ENCODE results near the gene FLII. TPM values are rescaled to one million over a fixed set of nuclear protein-coding genes. Genes with fewer than 3 reads are reported as not detected.

Gene FLII
- polyA plus RNA-seq, 4 donors, result 152 to 360 (median 210) TPM

GRCh38 chr17:18251204-18251603, 7.3 kb downstream of the FLII start:
- no peaks in the 10 kb centered on the region for H3K27me3 ChIP-seq (ENCODE audit: control insufficient read depth in 3 of 3, insufficient read depth in 3 of 3, low read length in 3 of 3)
- FAIRE-seq, result no peak
- H3K4me3 ChIP-seq (ENCODE audit: low read depth in 1 of 3, low read length in 3 of 3), result no peak overlapping the region
- DNase-seq, result no peak
- WGBS, 3 donors, result 80 to 88% (median 84%) methylated on average over 14 to 15 of the region's 15 CpGs
- H3K4me1 ChIP-seq (ENCODE audit: control insufficient read depth in 3 of 3, insufficient read depth in 2 of 3, low read depth in 1 of 3, low read length in 2 of 3), result peaks cover 0 to 6% (median 0%) of the 10 kb centered on the region in 3 donors
- no peaks in the 10 kb centered on the region for H3K9me3 ChIP-seq (ENCODE audit: control insufficient read depth in 2 of 2, insufficient read depth in 1 of 2, low read depth in 1 of 2, low read length in 1 of 2)
- peaks cover 15 to 92% (median 20%) of the 10 kb centered on the region in 3 donors for H3K36me3 ChIP-seq (ENCODE audit: control insufficient read depth in 3 of 3, insufficient read depth in 2 of 3, low read depth in 1 of 3, low read length in 3 of 3)
- H3K27ac ChIP-seq (ENCODE audit: low read depth in 1 of 3, low read length in 2 of 3), result no peak overlapping the region

- WGBS, 3 donors, result 84 to 94% (median 88%) methylated on average over 14 of the region's 14 CpGs
- Histone ChIP-seq H3K27ac (ENCODE audit: low read depth in 1 of 3, low read length in 2 of 3) (no peak overlapping the region), H3K36me3 (ENCODE audit: control insufficient read depth in 3 of 3, insufficient read depth in 2 of 3, low read depth in 1 of 3, low read length in 3 of 3) (peaks cover 18 to 92% (median 25%) of the 10 kb centered on the region in 3 donors)
These were observed 7.8 kb downstream of the FLII start for GRCh38 chr17:18250708-18251107.

GRCh38 chr17:18250259-18250658, 8.3 kb downstream of the FLII start:
- no peak for FAIRE-seq

More at GRCh38 chr17:18250708-18251107, 7.8 kb downstream of the FLII start:
- Histone ChIP-seq H3K4me3 (ENCODE audit: low read depth in 1 of 3, low read length in 3 of 3) (no peak overlapping the region), H3K9me3 (ENCODE audit: control insufficient read depth in 2 of 2, insufficient read depth in 1 of 2, low read depth in 1 of 2, low read length in 1 of 2) (no peaks in the 10 kb centered on the region), H3K4me1 (ENCODE audit: control insufficient read depth in 3 of 3, insufficient read depth in 2 of 3, low read depth in 1 of 3, low read length in 2 of 3) (peaks cover 0 to 7% (median 0%) of the 10 kb centered on the region in 3 donors), H3K27me3 (ENCODE audit: control insufficient read depth in 3 of 3, insufficient read depth in 3 of 3, low read length in 3 of 3) (no peaks in the 10 kb centered on the region)
- DNase-seq (no peak), FAIRE-seq (no peak)

GRCh38 chr17:18248811-18249210, 9.7 kb downstream of the FLII start:
- Histone ChIP-seq H3K27me3 (ENCODE audit: control insufficient read depth in 3 of 3, insufficient read depth in 3 of 3, low read length in 3 of 3) (no peaks in the 10 kb centered on the region), H3K9me3 (ENCODE audit: control insufficient read depth in 2 of 2, insufficient read depth in 1 of 2, low read depth in 1 of 2, low read length in 1 of 2) (no peaks in the 10 kb centered on the region), H3K4me3 (ENCODE audit: low read depth in 1 of 3, low read length in 3 of 3) (no peak overlapping the region), H3K36me3 (ENCODE audit: control insufficient read depth in 3 of 3, insufficient read depth in 2 of 3, low read depth in 1 of 3, low read length in 3 of 3) (peaks cover 20 to 90% (median 22%) of the 10 kb centered on the region in 3 donors), H3K27ac (ENCODE audit: low read depth in 1 of 3, low read length in 2 of 3) (no peak overlapping the region), H3K4me1 (ENCODE audit: control insufficient read depth in 3 of 3, insufficient read depth in 2 of 3, low read depth in 1 of 3, low read length in 2 of 3) (peaks cover 0 to 7% (median 0%) of the 10 kb centered on the region in 3 donors)
- 85 to 94% (median 93%) methylated on average over 7 of the region's 7 CpGs for WGBS, 3 donors
- FAIRE-seq, result no peak
- DNase-seq, result no peak

More at GRCh38 chr17:18250259-18250658, 8.3 kb downstream of the FLII start:
- 16 to 69% (median 43%) methylated on average over 9 of the region's 9 CpGs for WGBS, 3 donors
- Histone ChIP-seq H3K9me3 (ENCODE audit: control insufficient read depth in 2 of 2, insufficient read depth in 1 of 2, low read depth in 1 of 2, low read length in 1 of 2) (no peaks in the 10 kb centered on the region), H3K36me3 (ENCODE audit: control insufficient read depth in 3 of 3, insufficient read depth in 2 of 3, low read depth in 1 of 3, low read length in 3 of 3) (peaks cover 22 to 92% (median 27%) of the 10 kb centered on the region in 3 donors), H3K4me1 (ENCODE audit: control insufficient read depth in 3 of 3, insufficient read depth in 2 of 3, low read depth in 1 of 3, low read length in 2 of 3) (peaks cover 0 to 7% (median 0%) of the 10 kb centered on the region in 3 donors), H3K27me3 (ENCODE audit: control insufficient read depth in 3 of 3, insufficient read depth in 3 of 3, low read length in 3 of 3) (no peaks in the 10 kb centered on the region), H3K4me3 (ENCODE audit: low read depth in 1 of 3, low read length in 3 of 3) (no peak overlapping the region), H3K27ac (ENCODE audit: low read depth in 1 of 3, low read length in 2 of 3) (no peak overlapping the region)
- DNase-seq, result peak; percentile 60 to 91

- Histone ChIP-seq H3K27ac (ENCODE audit: low read depth in 1 of 3, low read length in 2 of 3) (no peak overlapping the region), H3K9me3 (ENCODE audit: control insufficient read depth in 2 of 2, insufficient read depth in 1 of 2, low read depth in 1 of 2, low read length in 1 of 2) (no peaks in the 10 kb centered on the region)
These were observed 10.2 kb downstream of the FLII start for GRCh38 chr17:18248300-18248731.

GRCh38 chr17:18247613-18248001, 10.9 kb downstream of the FLII start:
- 42 to 75% (median 53%) methylated on average over 30 of the region's 30 CpGs for WGBS, 3 donors
- FAIRE-seq (no peak), DNase-seq (peak; percentile 22 to 50)

More at GRCh38 chr17:18248300-18248731, 10.2 kb downstream of the FLII start:
- WGBS, 3 donors, result 19 to 27% (median 25%) methylated on average over 9 of the region's 9 CpGs
- Histone ChIP-seq H3K4me1 (ENCODE audit: control insufficient read depth in 3 of 3, insufficient read depth in 2 of 3, low read depth in 1 of 3, low read length in 2 of 3) (peaks cover 0 to 7% (median 0%) of the 10 kb centered on the region in 3 donors), H3K36me3 (ENCODE audit: control insufficient read depth in 3 of 3, insufficient read depth in 2 of 3, low read depth in 1 of 3, low read length in 3 of 3) (peaks cover 15 to 90% (median 20%) of the 10 kb centered on the region in 3 donors), H3K27me3 (ENCODE audit: control insufficient read depth in 3 of 3, insufficient read depth in 3 of 3, low read length in 3 of 3) (no peaks in the 10 kb centered on the region), H3K4me3 (ENCODE audit: low read depth in 1 of 3, low read length in 3 of 3) (no peak overlapping the region)
- FAIRE-seq (no peak), DNase-seq (peak; percentile 78 to 82)

GRCh38 chr17:18246880-18247612, 11.5 kb downstream of the FLII start:
- Histone ChIP-seq H3K4me1 (ENCODE audit: control insufficient read depth in 3 of 3, insufficient read depth in 2 of 3, low read depth in 1 of 3, low read length in 2 of 3) (peaks cover 0 to 7% (median 0%) of the 10 kb centered on the region in 3 donors), H3K4me3 (ENCODE audit: low read depth in 1 of 3, low read length in 3 of 3) (peak overlapping the region in 1 of 3 donors; percentile 14), H3K27ac (ENCODE audit: low read depth in 1 of 3, low read length in 2 of 3) (peak overlapping the region in 2 of 3 donors; percentile 71 to 82), H3K9me3 (ENCODE audit: control insufficient read depth in 2 of 2, insufficient read depth in 1 of 2, low read depth in 1 of 2, low read length in 1 of 2) (no peaks in the 10 kb centered on the region), H3K36me3 (ENCODE audit: control insufficient read depth in 3 of 3, insufficient read depth in 2 of 3, low read depth in 1 of 3, low read length in 3 of 3) (peaks cover 12 to 88% (median 18%) of the 10 kb centered on the region in 3 donors), H3K27me3 (ENCODE audit: control insufficient read depth in 3 of 3, insufficient read depth in 3 of 3, low read length in 3 of 3) (no peaks in the 10 kb centered on the region)
- FAIRE-seq (no peak), DNase-seq (peak; percentile 93 to 97)
- WGBS, 3 donors, result 12 to 46% (median 30%) methylated on average over 42 to 46 of the region's 46 CpGs

More at GRCh38 chr17:18247613-18248001, 10.9 kb downstream of the FLII start:
- H3K9me3 ChIP-seq (ENCODE audit: control insufficient read depth in 2 of 2, insufficient read depth in 1 of 2, low read depth in 1 of 2, low read length in 1 of 2), result no peaks in the 10 kb centered on the region
- H3K36me3 ChIP-seq (ENCODE audit: control insufficient read depth in 3 of 3, insufficient read depth in 2 of 3, low read depth in 1 of 3, low read length in 3 of 3), result peaks cover 12 to 88% (median 20%) of the 10 kb centered on the region in 3 donors
- H3K27ac ChIP-seq (ENCODE audit: low read depth in 1 of 3, low read length in 2 of 3), result no peak overlapping the region
- peaks cover 0 to 7% (median 0%) of the 10 kb centered on the region in 3 donors for H3K4me1 ChIP-seq (ENCODE audit: control insufficient read depth in 3 of 3, insufficient read depth in 2 of 3, low read depth in 1 of 3, low read length in 2 of 3)
- H3K27me3 ChIP-seq (ENCODE audit: control insufficient read depth in 3 of 3, insufficient read depth in 3 of 3, low read length in 3 of 3), result no peaks in the 10 kb centered on the region
- H3K4me3 ChIP-seq (ENCODE audit: low read depth in 1 of 3, low read length in 3 of 3), result no peak overlapping the region

- H3K4me3 ChIP-seq (ENCODE audit: low read depth in 1 of 3, low read length in 3 of 3), result peak overlapping the region in 1 of 3 donors; percentile 9
- H3K36me3 ChIP-seq (ENCODE audit: control insufficient read depth in 3 of 3, insufficient read depth in 2 of 3, low read depth in 1 of 3, low read length in 3 of 3), result peaks cover 14 to 88% (median 16%) of the 10 kb centered on the region in 3 donors
- H3K27me3 ChIP-seq (ENCODE audit: control insufficient read depth in 3 of 3, insufficient read depth in 3 of 3, low read length in 3 of 3), result no peaks in the 10 kb centered on the region
- no peaks in the 10 kb centered on the region for H3K9me3 ChIP-seq (ENCODE audit: control insufficient read depth in 2 of 2, insufficient read depth in 1 of 2, low read depth in 1 of 2, low read length in 1 of 2)
- H3K4me1 ChIP-seq (ENCODE audit: control insufficient read depth in 3 of 3, insufficient read depth in 2 of 3, low read depth in 1 of 3, low read length in 2 of 3), result peaks cover 0 to 7% (median 0%) of the 10 kb centered on the region in 3 donors
- 83 to 84% (median 84%) methylated on average over 24 of the region's 24 CpGs for WGBS, 3 donors
- no peak for FAIRE-seq
- no peak overlapping the region for H3K27ac ChIP-seq (ENCODE audit: low read depth in 1 of 3, low read length in 2 of 3)
- no peak for DNase-seq
These were observed 12.3 kb downstream of the FLII start for GRCh38 chr17:18246109-18246725.
